ENCODE data around the gene USP34.
A peak's percentile ranks its signal among the peaks of the same experiment; 100 is the strongest.

Gene USP34

DNA sequence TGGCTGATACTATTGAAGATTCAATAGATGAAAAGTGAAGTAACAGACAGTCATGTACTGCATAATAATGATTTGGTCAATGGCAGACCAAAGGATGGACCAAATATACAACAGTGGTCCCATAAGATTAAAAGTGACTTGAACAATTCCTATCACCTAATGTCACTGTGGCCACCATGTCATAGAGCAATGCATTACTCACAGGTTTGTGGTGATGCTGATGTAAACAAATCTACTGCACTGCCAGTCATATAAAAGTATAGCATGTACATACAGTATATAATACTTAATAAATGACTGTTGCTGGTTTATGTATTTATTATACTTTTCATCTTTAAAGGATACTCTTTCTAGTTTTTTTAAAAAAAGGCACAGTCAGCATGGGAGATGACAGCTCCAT is 99.9 kb downstream of the USP34 start:
- DNase-seq (ENCODE audit: low spot score) = no peak

DNA sequence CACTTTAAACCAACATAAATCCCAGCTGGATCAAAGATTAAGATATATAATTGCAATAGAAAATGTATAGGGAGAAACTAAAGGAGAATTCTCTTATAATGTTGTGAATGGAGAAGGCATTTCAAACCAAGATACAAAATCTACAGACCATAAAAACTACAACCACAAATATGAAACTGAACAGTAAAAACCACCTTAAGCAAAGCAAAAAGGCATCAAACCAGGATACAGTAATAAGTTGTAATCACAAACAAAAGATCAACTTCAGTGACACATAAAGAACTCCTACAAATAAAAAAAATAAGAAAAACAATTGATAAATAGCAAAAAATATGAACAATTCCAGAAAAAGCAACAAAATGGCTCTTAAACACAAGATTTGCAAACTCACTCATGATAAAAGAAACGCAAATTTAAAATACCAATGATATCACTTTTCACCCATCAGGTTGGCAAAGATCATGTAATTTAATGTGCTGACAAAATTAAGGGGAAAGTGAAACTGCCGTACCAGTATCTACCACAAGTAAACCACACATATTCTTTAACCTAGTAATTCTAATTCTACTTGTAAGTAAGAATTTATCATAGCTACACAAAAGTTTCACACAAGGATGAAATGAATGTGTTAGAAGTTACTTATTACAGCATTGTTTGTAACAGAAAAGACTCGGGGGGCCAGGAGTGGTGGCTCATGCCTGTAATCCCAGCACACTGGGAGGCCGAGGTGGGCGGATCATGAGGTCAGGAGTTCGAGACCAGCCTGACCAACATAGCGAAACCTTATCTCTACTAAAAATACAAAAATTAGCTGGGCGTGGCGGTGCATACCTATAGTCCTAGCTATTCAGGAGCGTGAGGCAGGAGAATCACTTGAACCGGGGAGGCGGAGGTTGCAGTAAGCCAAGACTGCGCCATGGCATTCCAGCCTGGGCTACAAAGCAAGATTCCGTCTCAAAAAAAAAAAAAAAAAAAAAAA is 101.9 kb downstream of the USP34 start:
- peak; percentile 33 for DNase-seq (ENCODE audit: low spot score)

DNA sequence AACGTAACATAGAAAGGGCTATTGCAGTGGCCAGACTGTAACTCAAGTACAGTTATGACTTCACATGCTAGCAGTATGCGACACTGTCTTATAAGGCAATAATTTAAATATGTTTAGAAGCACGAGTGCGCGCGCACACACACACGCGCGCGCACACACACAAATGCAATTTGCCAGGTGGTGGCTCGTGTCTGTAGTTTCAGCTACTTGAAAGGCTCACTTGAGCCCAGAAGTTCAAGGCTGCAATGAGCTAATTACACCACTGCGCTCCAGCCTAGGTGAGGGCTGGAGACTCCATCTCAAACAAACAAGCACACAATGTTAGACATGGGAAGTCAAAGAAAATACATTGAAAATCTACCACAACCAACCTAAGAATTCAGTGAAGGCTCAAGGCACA is 103.7 kb downstream of the USP34 start:
- no peak for DNase-seq (ENCODE audit: low spot score)

DNA sequence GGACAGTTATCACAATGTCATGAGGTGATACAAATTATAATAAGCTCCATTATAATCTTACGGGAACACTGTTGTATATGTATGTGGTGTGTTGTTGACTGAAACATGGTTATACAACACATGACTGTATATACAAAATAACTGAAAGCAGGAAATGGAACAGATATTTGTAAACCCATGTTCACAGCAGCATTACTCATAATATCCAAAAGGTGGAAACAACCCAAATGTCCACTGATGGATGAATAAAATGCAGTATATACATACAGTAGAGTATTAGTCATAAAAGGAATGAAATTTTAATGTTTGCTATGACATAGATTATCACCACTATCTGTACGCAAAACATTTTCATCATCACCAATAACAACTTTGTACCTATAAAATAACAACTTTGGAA is 107.3 kb downstream of the USP34 start:
- no peak for DNase-seq (ENCODE audit: low spot score)

DNA sequence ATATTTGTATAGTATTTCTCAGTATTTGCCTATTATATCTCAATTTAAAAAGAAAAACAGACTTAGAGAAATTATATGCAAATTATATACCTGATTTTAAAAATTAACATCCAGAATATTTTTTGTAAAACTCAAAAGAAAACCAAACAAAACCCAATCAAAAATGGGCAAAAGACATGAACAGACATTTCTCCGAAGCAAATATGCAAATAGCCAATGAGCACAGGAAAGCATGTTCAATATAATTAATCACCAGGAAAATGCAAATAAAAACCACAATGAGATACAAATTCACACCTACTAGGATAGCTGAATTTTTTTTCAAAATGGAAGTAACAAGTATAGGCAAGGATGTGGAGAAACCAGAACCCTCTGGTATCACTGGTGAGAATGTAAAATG is 108.0 kb downstream of the USP34 start:
- no peak for DNase-seq (ENCODE audit: low spot score)

DNA sequence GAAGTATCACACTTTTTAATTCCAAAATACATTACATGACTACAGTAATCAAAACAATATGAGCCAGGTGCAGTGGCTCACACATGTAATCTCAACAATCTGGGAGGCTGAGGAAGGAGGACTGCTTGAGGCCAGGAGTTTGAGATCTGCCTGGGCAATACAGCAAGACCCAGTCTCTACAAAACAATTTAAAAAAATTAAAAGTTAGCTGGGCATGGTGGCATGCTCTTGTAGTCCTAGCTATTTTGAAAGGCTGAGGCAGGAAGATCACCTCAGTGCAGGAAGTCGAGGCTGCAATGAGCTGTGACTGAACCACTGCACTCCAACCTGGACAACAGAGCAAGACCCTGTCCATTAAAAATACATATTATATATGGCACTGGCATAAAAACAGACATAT is 109.8 kb downstream of the USP34 start:
- no peak for DNase-seq (ENCODE audit: low spot score)

DNA sequence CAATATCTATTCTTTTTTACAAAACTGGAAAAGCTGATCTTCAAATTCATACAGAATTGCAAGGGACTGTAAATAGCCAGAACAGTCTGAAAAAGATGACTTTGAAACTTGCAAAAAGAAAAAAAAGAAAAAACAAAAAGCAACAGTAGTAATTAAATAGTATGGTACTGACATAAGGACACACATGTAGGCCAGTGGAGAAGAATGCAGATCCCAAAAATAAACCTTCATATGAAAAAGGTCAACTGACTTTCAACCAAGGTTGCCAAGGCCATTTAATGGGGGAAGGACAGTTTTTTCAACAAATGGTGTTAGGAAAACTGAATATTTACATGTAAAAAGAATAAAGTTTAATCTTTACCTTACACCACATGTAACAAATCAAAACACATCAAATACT is 111.8 kb downstream of the USP34 start:
- DNase-seq (ENCODE audit: low spot score) = no peak

DNA sequence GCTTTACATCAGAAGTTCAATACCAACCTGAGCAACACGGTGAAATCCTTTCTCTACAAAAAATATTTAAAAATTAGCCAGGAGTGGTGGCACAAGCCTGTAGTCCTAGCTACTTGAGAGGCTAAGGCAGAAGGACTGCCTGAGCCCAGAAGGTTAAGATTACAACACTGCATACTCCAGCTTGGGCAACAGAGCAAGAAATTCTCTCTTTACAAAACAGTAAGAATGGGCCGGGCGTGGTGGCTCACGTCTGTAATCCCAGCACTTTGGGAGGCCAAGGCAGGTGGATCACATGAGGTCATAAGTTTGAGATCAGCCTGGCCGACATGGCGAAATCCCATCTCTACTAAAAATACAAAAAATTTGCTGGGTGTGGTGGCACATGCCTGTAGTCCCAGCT is 113.2 kb downstream of the USP34 start:
- DNase-seq (ENCODE audit: low spot score) = no peak

DNA sequence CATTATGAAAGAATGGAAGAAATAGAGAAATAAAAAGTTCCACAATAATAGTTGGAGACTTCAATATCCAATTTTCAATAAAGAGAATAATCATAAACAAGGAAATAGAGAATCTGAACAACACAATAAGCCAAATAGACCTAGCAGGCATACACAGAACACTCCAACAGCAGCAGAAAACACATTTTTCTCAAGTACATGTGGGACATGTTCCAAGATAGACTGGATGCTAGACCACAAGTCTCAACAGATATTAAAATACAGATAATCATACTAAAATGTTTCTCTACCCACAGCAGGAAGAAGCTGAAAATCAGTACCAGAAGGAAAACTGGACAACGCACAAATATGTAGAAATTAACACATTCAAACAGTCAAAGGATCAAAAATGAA is 113.9 kb downstream of the USP34 start:
- DNase-seq (ENCODE audit: low spot score) = no peak

DNA sequence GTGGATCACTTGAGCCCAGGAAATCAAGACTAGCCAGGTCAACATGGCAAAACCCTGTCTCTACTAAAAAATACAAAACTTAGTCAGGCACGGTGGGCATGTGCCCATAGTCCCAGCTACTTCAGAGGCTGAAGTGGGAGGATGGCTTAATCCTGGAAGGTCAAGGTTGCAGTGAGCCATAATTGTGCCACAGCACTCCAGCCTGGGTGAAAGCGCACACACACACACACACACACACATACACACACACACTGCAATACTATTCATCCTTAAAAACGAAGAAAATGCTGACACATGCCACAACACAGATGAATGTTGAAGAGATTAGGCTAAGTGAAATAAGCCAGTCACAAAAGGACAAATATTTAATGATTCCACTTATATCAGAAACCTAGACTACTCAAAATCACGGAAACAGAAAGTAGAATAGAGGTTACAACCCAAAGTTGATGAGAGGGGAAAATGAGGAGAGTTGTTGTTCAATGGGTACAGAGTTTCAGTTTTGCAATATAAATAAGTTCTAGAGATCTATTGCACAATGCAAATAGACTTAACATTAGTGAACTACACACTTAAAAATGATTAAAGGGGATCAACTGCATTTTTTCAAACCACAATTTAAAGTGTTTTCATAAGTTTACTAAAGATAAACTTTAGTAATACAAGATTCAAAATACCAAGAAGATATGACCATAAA is 114.5 kb downstream of the USP34 start:
- DNase-seq (ENCODE audit: low spot score) = no peak

DNA sequence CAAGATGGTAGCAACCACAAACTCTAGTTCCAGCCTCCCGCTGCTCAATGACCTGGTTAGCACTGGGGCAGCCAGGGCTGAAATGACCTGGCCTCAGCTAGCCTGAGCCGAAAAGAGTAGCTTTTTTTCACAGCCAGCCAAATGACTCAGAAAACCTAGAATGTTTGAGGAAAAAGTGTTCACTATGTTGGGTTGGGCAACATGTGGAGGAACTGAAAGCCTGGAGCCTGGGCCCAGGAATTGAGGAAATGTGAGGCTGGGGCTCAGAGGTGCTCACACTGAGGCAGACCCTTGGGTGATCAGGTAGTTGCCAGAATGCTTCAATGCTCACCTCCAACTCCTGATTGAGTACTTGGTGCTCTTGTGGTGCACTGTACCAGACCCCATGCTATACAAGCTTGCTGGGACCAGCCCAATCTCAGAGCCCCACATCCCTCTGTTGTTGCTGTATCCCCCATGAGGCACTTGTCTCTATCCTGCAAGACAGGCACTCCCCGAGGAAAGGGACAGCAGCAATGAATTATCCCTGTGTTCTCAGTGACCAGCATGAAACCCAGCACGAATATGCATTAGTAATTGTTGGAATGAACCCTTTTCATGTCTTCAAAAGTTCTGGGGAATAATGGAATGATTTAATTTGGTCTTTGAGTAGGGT is 116.2 kb downstream of the USP34 start:
- DNase-seq (ENCODE audit: low spot score) = no peak

DNA sequence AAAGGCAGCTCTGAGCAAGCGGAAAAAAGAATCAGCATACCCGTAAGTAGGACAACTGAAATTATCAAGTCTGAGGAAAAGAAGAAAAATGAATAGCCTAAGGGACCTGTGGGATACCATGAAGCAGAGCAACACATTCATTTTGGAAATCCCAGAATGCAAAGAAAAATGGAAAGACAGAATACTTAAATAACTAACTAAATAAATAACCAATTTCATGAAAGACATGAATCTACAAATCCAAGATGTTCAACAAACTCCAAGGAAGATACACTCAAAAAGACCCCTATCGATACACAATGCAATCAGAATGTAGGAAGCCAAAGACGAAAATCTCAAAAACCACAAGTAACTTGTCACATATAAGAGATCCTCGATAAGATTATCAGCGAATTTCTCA is 117.0 kb downstream of the USP34 start:
- no peak for DNase-seq (ENCODE audit: low spot score)

DNA sequence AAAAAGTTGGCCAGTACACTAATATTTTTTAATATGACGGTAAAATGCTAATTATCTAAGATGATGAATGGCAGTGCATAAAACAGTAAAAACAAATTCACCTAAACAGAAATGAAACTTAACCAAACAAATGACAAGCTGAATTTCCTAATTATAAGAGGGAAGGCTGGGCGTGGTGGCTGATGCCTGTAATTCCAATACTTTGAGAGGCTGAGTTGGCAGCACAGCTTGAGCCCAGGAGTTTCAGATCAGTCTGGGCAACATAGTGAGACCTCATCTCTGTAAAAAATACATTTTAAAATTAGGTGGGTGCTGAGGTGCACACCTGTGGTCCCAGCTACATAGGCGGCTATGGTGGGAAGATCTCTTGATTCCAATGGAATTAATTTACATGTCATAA is 120.1 kb downstream of the USP34 start:
- no peak for DNase-seq (ENCODE audit: low spot score)

DNA sequence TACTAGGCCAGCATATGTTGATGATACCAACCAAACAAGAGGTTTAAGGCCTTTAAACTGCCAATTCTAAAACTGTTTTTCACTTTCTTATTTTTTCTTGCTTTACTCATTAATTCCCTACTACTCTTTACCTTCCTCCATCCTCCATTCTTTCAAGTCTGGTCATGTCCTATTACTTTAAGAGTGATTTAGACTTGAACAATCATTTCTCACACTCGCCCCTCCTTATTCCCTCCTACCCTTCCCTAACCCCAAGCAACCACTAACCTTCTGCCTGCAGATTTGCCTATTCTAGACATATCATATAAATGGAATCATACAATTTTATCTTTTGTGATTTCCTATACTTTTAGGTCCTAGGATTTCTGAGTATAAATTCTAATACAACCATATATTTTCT is 127.7 kb downstream of the USP34 start:
- DNase-seq (ENCODE audit: low spot score) = no peak

DNA sequence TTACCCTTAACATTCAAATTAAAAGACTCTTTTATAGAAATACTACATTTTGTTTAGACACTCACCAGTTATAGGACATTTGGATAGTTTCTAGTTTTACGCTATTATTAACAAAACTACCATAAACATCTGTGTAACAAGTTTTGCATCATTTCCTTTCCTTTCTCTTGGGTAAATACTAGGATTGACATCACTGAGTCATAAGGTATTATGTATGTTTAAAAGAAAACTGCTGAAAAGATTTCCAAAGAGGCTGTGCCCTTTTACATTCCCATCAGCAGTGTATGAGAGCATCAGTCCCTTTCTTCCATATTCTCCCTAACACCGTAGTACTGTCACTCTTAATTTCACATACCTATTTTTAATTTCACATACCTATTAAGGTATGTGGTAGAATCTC is 130.6 kb downstream of the USP34 start:
- no peak for DNase-seq (ENCODE audit: low spot score)

DNA sequence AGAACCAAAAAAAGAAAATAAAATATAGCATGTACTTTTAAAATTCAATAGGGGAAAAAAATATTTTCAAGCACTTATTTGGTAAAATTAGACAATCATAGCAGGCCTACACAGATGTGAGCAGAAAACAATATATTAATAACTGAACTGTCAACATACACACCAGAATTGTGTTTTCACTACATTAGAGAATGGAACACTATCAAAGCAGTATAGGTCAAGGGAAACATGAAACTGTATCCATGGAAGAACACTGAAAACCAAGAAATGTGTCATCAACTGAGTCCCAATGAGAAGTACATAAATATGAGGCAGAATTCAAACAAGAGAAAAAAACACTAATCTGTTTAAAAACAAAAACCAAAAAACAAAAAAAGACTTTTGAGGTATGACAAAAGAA is 132.4 kb downstream of the USP34 start:
- DNase-seq (ENCODE audit: low spot score) = no peak

DNA sequence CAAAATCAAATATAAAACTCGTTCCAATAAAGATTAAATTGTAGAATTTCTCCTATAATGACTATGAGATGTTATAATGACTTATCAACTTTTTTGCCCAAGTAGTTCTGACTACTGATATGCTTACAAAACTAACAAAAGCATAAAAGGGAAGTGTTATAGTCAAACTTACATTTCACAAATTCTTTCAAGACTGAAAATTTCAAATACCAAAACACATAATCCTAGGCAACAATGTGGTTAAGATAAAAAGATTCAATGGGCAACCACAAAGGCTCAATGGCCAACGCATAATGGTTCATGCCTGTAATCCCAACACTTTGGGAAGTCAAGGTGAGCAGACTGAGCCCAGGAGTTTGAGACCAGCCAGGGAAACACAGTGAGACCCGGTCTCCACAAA is 135.7 kb downstream of the USP34 start:
- no peak for DNase-seq (ENCODE audit: low spot score)

DNA sequence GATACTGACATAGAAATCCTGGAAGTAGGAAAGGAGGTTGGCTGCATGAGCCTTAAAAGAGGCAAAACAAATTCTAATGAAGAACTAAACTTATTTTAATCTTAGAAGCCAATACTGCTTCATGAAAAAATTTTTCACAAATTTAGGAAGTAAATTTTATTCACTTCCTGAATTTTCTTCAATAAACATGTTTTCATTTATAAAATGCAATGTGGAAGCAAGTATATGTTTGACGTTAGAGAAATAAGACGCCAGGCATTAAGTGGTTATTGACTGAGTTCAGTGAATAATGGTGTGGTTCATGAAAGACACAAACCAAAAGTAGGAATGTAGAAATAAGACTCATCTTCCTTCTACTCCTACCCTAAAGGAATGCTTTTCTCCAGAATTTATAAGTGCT is 136.4 kb downstream of the USP34 start:
- DNase-seq (ENCODE audit: low spot score) = no peak

DNA sequence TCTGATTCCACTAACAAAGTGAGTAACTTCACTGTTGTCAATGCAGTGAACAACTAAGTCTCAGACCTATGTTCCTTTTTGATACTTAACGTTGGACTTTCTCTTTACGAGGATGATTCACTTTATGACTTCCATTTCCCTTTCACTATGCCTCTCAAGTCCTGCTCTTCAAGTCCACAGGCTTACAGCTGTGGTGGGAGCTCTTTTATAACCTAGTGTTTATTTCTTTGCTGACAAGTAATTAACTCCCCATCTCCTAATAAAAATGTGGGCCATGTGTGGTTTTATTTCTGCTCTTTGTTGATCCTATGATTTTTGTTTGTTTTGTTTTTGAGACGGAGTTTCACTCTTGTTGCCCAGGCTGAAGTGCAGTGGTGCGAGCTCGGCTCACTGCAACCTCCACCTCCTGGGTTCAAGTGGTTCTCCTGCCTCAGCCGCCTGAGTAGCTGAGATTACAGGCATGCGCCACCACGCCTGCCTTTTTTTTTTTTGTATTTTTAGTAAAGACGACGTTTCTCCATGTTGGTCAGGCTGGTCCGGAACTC is 142.1 kb downstream of the USP34 start:
- DNase-seq (ENCODE audit: low spot score) = peak; percentile 58

DNA sequence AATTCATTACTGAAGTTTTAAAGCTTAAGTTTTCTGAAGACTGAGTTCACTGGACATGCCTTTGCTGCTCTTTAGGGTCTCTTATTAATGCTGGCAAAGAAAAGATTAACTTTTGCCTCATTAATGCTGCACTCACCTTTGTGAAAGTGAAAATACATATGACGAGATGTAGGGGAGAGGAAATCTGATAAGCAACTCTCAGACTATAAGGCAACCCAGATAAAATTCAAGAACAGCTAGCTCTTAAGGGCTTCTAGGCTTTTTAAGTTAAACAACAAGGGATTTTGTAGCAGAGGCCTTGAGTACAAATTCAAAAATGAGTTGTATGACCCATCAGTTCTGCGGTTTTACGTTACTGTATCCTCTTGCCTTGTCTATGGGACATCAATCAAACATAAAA is 143.7 kb downstream of the USP34 start:
- peak; percentile 17 for DNase-seq (ENCODE audit: low spot score)

DNA sequence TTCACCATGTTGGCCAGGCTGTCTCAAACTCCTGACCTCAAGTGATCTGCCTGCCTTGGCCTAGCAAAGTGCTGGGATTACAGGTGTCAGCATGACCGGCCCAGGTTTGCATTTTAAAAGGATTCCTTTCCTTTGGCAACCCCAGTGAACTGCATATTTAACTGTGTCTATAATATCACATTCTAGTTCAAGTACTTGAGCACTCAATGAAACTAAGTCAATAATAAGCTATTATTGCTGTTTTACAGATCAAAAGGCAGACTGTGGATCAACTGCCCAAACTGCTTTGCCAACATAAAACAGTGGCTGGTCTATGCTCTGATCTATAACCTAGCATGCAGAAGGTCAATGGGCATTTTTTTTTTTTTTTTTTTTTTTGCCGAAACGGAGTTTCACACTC is 144.5 kb downstream of the USP34 start:
- no peak for DNase-seq (ENCODE audit: low spot score)

DNA sequence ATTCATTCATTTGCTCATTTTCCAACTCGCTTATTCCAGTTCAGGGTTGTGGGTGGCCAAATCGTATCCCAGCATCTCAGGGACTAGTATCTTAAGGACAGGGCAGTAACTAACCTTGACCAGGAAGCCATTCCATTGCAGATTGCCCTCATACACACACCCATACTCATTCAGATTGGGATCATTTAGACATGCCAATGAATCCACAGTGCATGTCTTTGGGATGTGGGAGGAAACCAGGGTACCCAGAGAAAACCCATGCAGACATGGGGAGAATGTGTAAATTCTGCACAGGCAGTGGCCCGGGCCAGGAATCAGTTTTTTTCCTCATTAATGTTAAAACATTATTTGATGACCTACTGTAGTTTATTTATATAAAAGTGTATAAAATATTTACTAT is 150.7 kb downstream of the USP34 start:
- no peak for DNase-seq (ENCODE audit: low spot score)

DNA sequence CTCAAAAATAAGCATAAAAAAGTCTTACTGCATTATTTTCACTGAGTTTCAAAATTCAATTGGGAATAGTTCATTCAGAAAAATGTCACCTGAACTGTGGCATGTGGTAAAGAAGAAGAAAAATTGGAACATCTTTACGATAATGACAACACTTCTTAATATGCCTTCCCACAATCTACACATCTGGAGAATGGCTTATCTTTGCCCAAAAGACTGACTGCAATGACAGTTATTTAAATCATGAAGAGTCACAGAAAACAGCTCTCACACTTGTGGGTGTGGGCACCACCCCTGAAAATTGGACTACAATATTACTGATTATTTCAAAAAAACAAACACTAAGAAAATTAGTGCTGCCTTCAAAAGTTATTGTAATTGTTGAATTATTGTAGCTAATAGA is 152.3 kb downstream of the USP34 start:
- DNase-seq (ENCODE audit: low spot score) = no peak

Measured in activated CD4-positive, alpha-beta T cell treated with anti-CD3 and anti-CD28 coated beads, Interleukin-2, Interleukin-4, amounts not matched to agents 100 ng/mL and 50 ng/mL, durations not matched to agents 16 hours and 8 hours (primary cell).